ENCODE data around the gene CRY1. TPM values are rescaled to one million over a fixed set of nuclear protein-coding genes. Genes with fewer than 3 reads are reported as not detected.
A peak's percentile ranks its signal among the peaks of the same experiment; 100 is the strongest.

The CRY1 gene
- total RNA-seq = 10.4 and 10.5 TPM in 2 replicates

- DNase-seq (ENCODE audit: low read depth in 2 of 2) = peak; percentile 88 to 95
Observed at GRCh38 chr12:107093417-107094182, at the start of gene CRY1. TSS of gene CRY1 (minus strand) at chr12:107093549. CDS start at chr12:107092961, 588 bp downstream.

DNA sequence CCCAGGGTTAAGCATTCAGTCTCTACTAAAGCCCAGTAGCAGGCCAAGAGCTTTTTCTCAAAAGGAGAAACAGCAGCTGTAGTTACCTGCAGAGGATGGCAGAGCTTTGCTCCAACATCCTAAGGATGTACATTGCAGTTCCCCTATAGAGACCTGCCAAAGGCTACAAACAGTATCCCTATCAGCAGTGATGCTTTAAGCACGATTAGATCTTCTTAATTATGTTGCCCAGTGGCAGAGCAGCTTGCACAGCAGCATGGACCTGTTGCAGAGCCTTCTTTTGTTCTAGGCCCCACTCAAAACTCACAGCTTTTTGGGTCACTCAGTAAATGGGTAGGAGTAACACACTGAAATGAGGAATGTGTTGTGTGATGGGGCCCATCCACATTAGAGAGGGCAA is 46.4 kb upstream of the CRY1 start:
- no peak for DNase-seq (ENCODE audit: low read depth in 2 of 2)

GRCh38 chr12:107138990-107139389 is 45.6 kb upstream of the CRY1 start:
- DNase-seq (ENCODE audit: low read depth in 2 of 2) = no peak

- DNase-seq (ENCODE audit: low read depth in 2 of 2) = no peak
Observed at GRCh38 chr12:107135177-107135576, 41.8 kb upstream of the CRY1 start.

DNA sequence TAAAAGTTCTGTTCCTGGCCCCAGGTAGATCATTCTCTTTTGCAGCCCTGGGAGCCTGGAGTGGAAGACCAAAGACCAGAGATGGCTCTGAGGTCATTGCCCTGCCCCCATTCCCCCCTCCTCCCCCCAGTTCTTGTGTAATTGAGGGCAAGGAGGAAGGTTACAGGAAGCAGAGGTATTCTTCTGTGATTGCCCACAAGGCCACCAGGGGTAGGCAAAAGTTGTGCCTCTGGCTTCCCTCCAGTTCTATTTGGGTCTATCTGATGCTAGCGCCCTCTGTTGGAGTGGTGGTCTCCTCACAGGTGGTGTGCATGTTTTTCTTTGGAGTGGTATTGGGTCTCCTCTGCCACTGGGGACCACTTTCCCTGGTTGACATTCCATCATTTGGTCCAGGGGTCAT is 41.2 kb upstream of the CRY1 start:
- DNase-seq (ENCODE audit: low read depth in 2 of 2) = peak in 1 of 2 donors; percentile 3

GRCh38 chr12:107133462-107133861 is 40.1 kb upstream of the CRY1 start:
- DNase-seq (ENCODE audit: low read depth in 2 of 2) = no peak

DNA sequence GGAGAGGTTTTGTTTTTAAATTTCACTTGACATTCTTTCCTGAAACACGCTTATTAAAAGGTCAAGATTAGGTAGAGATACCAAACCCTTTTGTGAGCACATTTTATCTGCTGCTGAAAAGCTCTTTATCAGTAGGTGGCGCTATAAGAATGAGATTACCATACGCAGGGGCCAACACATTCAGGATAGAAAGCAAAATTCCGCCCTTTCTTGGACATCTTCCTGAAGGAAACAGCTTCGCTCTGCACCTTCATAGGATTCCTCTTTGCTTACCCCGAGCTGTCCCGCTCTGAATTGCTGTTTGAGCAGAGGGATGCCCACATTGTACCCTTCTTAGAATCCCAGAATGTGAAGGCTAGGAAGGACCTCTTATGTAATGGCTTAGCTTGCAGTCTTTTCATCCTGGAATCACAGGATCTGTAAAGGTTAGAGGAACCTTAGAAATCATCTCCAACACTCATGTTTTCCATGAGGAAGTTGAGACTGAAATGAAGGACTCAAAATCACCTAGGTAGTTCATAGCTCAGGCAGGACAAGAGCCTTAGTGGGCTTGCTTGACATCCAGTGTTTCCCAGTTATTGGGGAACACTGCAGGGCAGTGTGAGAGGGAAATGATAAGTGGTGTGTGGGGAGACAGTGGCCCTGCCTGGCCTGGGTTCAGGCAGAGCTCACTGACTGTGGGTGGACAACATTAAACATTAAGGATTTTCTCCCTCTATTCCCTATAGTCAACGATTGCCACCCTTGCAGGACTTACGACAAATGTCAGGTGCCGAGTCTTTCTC is 38.7 kb upstream of the CRY1 start:
- DNase-seq (ENCODE audit: low read depth in 2 of 2) = peak; percentile 21 to 57

- no peak for DNase-seq (ENCODE audit: low read depth in 2 of 2)
Observed at GRCh38 chr12:107130830-107131611, 37.7 kb upstream of the CRY1 start.

GRCh38 chr12:107129315-107129930 is 36.1 kb upstream of the CRY1 start:
- DNase-seq (ENCODE audit: low read depth in 2 of 2) = no peak

DNA sequence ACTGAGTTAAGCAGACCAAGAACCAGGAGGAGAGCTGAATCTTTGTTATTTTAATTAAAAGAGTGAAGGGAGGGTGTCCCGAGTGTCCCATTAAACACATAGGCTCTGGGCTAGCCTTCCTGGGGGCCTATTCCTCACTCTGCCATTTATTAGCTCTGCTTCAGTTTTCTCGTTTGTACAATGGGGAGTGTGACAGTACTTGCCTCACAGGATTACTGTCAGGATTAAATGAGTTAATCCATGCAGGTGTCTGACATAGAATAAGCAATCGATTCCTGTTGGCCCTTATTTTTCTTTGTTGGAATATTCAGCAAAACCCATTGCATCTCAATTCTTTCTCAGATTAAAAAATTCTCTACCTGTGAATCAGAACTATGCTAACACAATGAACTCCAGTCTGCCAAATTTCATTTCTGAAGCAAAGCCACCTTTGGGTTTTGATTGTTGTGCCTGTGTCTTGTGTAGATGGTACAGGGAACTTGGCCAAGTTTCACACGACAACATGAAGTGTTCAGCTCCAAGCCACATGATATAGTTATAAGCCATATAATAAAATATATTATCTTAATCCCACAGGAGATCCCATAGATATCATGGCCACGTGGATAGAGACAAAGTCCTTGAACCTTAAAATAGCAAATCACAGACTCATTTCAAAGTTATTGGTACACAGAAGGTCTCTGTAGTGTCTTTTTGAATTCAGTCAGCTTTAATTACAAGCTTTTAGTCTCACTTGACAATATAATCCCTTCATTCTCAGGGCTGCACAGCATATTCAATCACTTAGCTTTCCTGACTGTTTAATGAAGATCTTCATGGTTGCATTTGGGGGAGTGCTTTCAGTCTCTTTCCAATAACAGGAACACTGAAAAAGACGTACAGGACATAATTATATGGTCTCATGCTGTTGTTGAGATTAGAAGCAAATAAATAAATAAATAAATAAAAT is 34.4 kb upstream of the CRY1 start:
- no peak for DNase-seq (ENCODE audit: low read depth in 2 of 2)

DNA sequence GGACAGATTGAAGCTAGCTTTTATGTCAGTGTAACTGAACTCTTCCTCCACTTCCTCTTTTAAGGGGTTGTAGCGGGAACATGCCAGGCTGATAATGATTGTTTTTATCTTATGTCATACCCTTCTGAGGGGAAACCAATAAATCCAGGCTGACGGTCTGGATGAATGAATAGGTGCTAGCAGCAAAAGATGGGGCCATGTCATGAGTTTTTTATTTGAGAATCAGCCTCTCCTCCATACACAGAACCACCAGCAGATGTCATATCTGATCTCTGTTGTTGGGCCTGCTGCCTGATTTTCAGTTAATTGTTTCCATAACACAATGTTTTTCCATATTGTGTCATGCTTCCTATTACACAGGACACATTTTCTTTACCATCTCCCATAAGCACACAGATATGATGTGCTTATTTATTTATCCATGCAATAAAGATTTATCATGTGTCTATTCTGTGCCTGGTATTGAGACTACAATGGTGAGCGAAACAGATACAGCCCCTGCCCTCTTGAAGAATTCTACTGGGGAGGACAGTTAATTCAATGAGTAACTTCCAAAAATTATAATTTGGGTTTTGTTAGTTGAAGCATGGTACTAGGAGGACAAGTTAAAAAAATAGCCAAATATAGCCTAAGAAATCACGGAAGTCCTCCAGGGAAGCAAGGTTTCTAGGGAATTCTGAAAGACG is 33.6 kb upstream of the CRY1 start:
- DNase-seq (ENCODE audit: low read depth in 2 of 2) = peak; percentile 53 to 62

DNA sequence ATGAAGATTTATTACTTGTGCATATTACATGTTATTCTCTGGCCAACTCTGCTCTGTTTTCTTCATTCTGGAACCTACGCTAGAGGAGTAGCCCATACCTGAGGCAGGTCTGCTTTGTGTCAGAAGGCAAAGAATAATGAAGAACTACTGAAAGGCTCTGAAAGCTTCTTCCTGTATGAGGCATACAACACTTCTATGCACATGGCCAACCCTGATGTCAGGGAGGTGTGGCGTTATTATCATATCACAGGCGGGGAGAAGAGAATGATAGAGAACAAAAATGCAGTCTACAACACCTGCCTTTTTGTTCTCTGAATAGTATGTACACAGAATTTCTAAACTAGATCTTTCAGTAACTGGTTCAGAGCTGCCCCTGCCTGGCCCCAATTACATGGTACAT is 32.5 kb upstream of the CRY1 start:
- DNase-seq (ENCODE audit: low read depth in 2 of 2) = no peak

- no peak for DNase-seq (ENCODE audit: low read depth in 2 of 2)
Observed at GRCh38 chr12:107122452-107122958, 29.2 kb upstream of the CRY1 start.

- no peak for DNase-seq (ENCODE audit: low read depth in 2 of 2)
Observed at GRCh38 chr12:107119091-107119490, 25.7 kb upstream of the CRY1 start.

- no peak for DNase-seq (ENCODE audit: low read depth in 2 of 2)
Observed at GRCh38 chr12:107118624-107119023, 25.3 kb upstream of the CRY1 start.

DNA sequence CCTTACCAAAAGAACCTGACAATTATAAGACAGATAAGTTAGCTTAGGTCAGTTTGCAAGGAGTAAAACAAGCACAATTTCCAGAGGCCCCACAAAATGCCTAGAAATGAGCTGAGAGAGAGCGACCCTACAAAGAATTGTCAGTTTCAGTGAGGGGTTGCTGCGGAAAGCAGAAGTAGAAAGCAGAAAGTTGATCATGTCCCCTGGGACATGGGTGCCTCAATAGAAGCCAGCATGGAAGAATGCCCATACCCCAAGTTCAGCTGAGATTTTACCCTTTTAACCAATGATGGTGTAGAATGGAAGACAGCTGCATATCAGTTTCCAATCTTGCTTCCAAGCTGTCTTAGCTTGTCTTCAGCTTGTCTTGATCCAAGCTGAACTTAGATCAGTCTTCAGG is 21.8 kb upstream of the CRY1 start:
- no peak for DNase-seq (ENCODE audit: low read depth in 2 of 2)

DNA sequence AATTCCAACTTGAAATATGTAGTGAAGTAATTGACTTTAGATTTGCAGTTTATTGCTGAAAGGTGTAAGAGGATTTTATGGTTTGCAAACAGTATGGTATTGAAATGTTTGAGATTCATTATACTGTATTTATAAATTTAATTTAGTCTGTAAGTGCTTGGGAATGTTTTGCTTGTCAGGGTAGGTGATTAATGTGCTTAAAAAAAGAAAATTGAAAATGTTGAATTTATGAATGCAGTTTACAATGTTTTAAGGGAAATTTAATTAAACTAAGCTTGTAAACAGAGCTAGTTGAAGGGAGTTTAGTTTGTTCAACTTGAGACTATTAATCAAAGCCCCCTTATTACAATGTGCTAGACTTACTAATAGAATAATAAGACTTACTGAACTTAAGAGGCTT is 18.0 kb upstream of the CRY1 start:
- DNase-seq (ENCODE audit: low read depth in 2 of 2) = no peak

GRCh38 chr12:107109726-107110719 is 16.7 kb upstream of the CRY1 start:
- DNase-seq (ENCODE audit: low read depth in 2 of 2) = no peak

Measured in dermis microvascular lymphatic vessel endothelial cell (primary cell).